Right hindlimb (tissue), 1 donor: ENCODE results near the gene KRTAP10-5.
"Not testable (repeated sequence)": the region's sequence is repeated elsewhere in the genome, so short reads cannot be mapped to it uniquely, and the experiment has no call there.

Experiments
- DNase-seq: peaks from one replicate; pipeline ENCODE4 v3.0.0-alpha.2; 2018

Gene KRTAP10-5

DNA sequence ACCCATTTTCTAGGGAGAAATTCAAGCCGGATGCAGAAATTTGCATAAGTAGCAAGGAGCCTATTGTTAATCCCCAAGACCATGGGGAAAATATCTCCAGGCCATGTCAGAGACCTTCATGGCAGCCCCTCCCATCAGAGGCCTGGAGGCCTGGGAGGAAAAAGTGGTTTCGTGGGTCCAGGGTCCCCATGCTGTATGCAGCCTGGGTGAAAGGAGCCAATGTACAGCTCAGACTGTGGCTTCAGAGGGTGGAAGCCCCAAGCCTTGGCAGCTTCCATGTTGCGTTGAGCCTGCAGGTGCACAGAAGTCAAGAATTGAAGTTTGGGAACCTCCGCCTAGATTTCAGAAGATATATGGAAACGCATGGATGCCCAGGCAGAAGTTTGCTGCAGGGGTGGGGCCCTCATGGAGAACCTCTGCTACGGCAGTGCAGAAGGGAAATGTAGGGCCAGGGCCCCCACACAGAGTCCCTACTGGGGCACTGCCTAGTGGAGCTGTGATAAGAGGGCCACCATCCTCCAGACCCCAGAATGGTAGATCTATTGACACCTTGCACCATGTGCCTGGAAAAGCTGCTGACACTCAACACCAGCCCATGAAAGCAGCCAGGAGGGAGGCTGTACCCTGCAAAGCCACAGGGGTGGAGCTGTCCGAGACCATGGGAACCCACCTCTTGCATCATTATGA is 29.9 kb upstream of the KRTAP10-5 start:
- not testable (repeated sequence) for DNase-seq

DNA sequence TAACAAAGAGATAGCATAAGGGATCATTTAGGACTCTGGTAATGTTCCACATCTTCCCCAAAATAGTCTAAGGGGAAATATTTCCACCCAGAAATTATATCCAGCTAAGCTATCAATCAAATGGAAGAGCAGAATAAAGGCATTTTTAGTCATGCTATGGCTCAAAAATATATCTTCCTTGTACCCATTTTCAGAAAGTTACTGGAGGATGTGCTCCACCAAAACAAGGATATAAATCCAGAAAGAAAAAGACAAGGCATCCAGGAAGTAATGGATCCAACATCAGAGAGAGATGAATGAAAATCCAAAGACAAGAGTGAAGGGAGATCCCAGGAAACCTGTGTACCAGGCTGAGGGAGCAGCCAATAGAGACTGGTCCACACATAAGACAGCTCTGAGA is 28.8 kb upstream of the KRTAP10-5 start:
- no peak for DNase-seq

DNA sequence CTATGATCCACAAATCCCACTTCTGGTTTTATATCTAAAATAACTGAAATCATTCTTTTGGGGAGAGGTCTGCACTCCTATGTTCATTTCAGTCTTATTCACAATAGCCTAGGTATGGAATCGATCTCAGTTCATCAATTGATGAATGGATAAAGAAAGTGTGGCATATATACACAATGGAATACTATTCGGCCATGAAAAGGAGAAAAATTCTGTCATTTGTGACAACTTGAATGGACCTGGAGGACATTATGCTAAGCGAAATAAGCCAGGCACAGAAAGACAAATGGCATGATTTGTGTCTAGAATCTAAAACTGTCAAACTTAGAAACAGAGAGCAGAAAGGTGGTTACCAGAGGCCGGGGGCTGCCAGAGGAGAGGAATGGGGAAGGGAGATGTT is 26.1 kb upstream of the KRTAP10-5 start:
- DNase-seq = no peak

DNA sequence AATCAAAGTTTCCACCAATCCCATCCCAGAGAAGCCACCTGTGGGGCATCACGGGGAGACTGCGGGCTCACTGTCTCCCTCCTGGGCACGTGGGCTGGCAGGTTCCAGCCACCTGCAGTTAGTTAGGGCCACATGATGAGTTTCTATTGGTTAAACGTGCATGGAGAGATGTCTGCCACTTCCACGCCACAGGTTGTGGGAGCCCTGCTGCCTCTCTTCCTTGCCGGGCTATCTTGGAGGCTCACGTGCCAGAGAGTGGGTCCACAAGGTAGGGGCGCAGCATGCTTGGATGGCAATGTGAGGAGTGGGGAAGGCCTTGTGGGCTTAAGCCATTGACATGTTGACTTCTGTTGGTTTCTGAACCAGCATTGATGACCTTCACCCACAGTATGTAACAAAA is 23.5 kb upstream of the KRTAP10-5 start:
- no peak for DNase-seq

DNA sequence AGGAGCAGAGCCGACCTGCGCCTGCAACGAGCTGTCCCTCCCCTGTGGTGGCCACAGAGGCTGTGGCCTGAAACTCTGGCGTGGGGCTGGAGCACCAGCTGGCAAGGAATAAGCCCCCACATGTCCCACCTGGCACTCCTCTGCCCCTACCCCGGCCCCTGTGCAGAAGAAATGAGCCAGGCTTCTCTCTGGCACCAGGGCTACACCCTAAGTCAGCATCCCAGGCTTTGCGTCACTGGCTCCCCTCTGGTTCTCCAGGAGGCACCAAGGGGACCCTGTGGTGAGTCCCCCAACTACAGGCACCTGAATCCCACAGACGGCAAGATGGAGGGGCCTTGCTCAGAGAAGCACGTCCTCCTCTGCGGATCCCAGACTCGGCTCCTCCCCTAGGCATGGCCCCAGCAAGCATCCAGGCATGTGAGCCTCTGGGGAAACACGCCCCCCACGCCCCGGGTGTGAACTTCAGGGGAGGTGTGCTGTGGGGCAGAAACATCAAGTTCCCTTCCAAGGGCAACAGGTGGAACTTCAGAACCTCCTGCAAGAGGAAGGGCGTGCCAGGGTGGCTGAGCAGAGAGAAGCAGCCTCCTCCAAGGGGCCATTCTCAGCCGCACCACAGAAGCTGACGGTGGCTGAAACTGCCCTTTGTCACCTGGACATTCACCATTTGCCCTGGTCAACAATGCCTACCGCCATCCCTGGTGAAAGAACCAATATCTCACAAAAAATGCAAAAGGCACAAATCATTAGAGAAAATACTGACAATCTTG is 22.9 kb upstream of the KRTAP10-5 start:
- no peak for DNase-seq

DNA sequence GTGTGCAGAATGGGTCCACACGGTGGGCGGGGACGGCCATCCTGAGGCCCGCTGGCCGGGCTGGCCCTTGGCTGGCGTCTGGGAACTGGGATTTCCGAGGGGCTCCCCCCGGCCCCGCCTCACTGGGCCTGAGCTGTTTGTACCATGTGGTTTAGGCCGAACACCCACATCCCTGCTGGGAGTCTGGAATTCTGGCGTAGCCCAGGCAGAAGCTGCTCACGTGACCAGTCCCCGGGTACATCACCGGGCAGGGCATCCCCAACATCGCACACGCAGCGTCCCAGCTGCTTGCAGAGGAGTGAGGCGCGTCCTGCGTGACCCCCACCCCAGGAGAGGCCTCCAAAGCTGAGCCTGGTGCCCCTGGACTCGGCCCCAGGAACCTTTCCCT is 22.1 kb upstream of the KRTAP10-5 start:
- no peak for DNase-seq

DNA sequence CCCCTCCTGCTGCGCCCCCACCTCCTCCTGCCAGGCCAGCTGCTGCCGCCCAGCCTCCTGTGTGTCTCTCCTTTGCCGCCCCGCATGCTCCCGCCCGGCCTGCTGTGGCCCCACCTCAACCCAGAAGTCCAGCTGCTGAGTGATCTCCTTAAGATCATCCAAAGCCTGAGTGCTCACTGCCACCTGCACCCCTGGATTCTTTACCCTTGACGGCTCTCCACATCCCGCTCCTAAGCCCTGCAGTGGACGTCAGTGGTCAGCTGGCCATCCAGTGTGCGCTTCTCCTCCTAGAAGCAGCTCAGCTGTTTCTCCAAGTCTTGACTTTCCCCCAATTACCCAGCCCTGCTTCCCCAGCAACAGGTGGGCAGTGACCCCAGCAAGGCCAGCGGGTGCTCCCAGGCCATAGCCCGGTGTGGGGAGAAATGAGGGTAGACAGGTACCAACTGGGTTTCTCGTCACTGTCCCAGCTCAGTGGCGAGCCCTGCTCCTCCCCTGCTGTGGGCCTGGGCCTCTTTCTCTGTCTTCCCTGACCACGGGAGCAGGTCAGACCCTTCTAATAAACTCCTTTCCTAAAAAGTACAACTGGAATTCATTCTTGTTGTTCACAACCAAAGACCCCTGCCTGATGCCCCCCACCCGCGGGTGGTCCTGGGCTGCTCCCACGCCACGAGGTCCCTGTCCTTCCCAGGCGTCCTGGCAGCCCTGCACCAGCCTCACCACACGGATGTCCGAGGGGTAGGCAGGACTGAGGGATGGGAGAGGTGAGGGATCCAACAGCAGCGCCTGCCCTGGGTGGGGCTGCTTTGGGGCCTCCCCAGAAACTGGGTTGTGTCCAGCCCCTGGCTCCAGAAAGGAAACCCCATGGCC is 21.4 kb upstream of the KRTAP10-5 start:
- DNase-seq = no peak

DNA sequence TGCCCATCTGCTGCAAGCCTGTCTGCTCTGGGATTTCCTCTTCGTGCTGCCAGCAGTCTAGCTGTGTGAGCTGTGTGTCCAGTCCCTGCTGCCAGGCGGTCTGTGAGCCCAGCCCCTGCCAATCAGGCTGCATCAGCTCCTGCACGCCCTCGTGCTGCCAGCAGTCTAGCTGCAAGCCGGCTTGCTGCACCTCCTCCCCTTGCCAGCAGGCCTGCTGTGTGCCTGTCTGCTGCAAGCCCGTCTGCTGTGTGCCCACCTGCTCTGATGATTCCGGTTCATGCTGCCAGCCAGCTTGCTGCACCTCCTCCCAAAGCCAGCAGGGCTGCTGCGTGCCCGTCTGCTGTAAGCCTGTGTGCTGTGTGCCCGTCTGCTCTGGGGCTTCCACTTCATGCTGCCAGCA is 20.7 kb upstream of the KRTAP10-5 start:
- DNase-seq = not testable (repeated sequence)

DNA sequence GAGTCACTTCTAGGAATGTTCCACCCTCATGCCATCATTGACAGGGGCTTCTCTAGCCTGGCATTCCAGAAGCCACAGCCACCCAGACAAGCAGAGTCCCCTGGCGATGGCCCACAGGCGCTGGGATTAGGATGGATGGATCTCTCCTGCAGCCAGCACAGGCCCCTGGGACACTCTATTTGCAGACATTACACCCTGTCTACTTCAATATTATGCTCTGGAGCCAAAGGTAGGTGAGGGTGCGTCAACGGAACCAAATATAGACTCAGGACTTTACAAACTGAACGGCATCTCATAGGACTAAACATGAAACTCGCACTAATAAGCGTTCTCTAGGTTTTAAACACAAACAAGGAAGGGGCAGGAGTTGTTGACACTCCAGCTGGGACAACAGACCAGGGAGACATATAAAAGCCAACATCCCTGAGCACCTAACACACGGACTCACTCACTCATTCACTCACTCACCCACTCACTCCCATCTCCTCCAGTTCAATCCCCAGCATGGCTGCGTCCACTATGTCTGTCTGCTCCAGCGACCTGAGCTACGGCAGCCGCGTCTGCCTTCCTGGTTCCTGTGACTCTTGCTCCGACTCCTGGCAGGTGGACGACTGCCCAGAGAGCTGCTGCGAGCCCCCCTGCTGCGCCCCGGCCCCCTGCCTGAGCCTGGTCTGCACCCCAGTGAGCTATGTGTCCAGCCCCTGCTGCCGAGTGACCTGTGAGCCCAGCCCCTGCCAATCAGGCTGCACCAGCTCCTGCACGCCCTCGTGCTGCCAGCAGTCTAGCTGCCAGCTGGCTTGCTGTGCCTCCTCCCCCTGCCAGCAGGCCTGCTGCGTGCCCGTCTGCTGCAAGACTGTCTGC is 19.9 kb upstream of the KRTAP10-5 start, which contains the start of gene KRTAP10-7:
Gene KRTAP10-7, plus strand, starts transcription at position 480 of the 861 bp plus-strand sequence. Its CDS starts 25 bp downstream, at position 505.
- not testable (repeated sequence) for DNase-seq

DNA sequence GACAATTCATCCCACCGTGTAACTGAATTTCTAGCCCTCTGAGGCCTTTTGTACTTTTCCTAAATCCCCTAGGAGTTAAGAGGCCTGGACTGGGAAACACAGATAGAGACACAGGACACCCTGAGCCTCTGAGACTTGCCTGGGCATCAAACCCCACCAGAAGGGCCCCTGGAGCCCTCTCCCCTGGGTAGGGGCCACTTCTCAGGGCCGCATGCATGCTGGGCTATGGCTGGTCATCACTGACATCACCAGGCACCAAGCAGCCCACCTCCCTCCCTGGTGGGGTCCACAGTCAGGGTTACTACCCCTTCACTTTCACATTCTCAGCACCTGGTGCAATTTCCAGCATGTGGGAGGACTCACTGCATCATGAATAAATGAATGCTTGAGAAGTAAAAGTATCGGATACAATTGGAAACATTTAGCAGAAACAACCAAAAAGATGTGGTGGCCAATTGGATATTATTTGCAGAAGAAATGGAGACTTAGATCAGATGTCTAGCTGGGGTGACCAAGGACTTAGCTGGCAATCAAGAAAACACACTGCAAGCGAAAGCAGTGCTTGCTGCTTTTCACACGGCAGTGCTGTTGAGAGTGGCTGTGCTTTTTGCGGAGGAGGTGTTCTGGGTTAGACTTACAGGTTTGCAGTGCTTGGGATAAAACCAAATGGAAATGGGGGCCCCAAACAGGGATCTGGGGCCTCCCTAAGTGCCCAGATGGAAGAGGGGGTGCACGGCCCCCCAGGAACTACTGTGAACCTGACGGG is 19.0 kb upstream of the KRTAP10-5 start:
- no peak for DNase-seq

DNA sequence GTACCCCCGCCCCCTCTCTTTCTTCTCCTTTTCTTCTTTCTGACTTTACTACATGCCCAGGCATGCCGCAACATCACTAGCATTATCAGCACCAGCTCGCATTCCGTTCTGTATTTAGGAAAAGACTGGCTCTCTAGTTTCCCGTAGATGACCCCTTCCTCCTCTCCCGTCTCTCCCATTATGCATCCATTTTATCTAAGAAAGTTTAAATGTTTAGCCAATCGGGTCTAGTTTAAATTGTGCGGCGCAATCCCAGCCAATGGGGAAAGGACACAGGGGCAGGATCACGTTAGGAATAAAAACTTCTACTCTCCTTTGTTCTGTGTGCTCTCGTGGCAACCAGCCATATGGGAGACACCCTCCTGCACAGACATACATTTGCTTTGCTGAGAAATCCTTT is 17.7 kb upstream of the KRTAP10-5 start:
- DNase-seq = no peak

DNA sequence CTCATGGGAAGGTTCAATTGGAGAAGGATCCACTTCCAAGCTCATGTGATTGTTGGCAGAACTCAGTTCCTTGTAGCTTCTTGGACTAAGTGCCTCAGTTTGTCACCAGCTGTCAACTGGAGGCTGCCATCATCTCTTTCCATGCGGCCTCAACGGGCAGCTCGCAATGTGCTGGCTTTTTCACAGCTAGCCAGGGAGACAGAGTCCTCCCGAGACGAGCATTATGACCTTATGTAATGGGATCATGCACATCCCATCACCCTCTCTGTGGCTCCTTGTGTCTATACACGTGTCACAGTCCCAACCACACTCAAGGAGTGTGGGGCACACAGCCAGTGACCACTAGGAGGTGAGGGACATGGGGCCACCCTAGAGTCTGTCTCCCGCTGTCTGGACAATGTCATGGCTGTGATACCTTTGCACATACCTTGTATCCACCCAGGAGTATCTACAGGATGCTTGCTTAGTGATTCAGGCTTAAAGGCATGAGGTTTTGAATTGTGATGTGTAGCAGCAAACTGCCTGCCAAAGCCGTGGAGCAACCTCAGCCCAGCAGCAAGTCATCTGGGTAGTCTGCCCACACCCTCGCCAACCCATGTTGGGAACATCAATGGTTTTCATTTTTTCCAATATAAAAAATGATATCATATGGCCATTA is 15.8 kb upstream of the KRTAP10-5 start:
- DNase-seq = no peak

DNA sequence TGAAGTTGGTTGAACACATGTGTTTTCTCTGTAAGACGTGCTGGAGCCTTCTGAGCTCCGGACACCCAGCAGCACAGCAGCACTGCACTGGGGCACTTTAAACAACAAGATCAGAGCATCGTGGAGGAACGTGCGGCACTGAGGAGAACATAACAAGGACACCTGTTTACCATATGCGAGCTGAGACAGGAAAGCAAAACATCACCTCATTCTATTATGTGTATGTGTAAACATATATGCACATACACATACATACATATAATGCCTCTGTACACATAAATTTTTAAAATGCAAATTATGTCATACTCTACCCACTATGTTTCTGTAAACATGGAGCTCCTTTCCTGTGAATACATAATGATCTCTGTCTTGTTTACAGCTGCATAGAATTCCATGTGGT is 15.1 kb upstream of the KRTAP10-5 start:
- no peak for DNase-seq

DNA sequence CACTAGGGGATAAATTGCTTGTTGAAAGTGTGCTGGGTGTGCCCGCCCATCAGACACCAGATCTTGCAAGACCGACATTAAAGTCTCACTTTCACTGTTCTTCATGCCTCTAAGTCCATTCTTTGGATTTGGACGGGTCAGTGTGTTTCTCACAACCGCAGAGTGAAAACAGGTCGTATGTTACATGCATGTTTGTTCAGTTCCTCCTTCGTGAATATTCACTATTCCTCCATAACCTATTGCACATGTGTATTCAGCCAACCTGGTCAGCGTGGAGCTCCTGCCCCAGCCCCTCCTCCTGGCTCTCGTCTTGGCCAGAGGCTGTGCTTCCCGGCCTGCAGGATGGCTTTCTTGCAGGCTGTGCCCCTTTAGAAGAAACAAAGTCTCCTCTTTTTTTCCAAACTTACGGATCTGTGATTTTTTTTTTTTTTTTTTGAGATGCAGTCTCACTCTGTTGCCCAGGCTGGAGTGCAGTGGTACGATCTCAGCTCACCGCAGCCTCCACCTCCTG is 14.1 kb upstream of the KRTAP10-5 start:
- no peak for DNase-seq

DNA sequence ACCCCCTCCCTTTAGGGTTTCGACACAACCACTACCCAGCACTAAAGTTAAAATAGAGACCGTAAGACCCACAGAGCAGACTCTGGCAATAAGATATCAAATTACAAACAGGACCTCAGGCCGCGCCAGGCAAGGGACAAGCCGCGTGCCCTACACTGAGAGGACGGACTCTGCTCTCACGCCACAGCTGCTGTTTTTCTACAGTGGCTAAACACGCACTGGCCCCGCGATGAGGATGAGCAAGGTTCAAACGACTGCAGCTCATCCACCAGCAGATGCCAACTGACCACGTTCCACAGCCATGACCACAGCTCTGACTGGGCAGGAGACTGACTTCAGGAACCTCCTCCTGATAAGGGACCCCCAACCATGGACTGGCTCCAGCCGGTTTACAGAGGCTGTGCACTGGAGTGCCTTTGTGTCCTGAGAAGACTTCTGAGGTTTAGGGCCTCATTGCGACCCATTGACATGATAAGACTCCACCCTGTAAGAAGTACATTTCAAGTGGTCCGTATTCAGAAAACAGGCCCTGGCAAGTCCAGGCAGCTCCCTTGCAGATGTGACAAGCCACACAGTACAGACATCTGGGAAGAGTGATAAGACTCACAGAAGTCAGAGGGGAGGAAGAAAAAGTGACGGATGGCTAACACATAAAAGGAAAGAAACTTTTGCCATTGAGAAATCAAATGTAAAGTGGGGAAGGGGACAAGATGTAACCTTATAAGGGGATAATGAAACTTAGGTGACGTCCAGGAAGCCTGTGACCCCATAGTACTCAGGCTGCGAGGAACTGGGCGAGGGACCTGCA is 13.4 kb upstream of the KRTAP10-5 start:
- no peak for DNase-seq

DNA sequence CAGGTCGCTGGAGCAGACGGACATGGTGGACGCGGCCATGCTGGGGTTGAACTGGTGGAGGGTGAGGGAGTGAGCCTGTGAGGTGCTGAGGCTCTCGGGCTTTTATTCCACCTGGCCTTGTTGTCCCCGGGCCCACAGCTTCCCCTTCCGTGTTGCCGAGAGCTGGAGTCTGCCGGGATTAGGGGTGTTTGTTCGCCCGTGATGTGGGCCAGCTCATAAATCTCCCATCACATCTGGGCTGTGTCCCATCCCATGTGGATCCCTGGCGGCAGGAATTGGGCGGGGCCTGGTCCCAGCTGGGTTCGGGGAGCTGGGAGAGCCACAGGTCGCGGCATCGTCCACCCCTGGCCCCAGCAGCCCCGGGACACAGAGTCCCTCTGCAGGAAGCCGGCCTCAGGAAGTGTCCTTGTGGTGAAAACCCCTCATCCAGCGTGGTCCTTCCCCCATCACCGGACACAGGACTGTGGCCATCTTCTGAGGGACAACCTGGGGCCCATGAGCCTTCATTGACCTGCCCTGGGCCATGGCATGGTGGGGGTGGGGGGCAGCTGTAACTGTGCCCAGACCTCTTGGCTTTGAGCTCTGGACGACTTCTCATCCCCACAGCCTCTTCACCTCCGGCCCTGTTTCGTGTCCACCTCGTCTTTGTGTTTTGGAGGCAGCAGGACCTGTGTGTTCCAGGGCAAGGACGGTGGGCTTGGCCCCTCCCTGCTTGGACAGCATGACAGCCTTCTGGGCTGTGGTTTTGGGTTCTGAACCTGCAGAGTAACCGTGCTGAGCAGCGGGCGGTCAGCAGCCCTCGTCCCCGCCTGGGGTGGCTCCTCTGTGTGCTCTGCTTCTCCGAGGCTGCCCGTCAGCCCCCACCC is 12.3 kb upstream of the KRTAP10-5 start, which contains the start of gene KRTAP10-6:
Gene KRTAP10-6, minus strand, starts transcription at position 60 of the 866 bp plus-strand sequence. Its CDS starts 21 bp downstream, at position 39.
- DNase-seq = no peak

DNA sequence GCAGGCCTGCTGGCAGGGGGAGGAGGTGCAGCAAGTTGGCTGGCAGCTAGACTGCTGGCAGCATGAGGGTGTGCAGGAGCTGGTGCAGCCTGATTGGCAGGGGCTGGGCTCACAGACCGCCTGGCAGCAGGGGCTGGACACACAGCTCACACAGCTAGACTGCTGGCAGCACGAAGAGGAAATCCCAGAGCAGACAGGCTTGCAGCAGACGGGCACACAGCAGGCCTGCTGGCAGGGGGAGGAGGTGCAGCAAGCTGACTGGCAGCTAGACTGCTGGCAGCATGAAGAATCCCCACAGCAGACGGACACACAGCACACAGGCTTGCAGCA is 11.4 kb upstream of the KRTAP10-5 start:
- DNase-seq = not testable (repeated sequence)

DNA sequence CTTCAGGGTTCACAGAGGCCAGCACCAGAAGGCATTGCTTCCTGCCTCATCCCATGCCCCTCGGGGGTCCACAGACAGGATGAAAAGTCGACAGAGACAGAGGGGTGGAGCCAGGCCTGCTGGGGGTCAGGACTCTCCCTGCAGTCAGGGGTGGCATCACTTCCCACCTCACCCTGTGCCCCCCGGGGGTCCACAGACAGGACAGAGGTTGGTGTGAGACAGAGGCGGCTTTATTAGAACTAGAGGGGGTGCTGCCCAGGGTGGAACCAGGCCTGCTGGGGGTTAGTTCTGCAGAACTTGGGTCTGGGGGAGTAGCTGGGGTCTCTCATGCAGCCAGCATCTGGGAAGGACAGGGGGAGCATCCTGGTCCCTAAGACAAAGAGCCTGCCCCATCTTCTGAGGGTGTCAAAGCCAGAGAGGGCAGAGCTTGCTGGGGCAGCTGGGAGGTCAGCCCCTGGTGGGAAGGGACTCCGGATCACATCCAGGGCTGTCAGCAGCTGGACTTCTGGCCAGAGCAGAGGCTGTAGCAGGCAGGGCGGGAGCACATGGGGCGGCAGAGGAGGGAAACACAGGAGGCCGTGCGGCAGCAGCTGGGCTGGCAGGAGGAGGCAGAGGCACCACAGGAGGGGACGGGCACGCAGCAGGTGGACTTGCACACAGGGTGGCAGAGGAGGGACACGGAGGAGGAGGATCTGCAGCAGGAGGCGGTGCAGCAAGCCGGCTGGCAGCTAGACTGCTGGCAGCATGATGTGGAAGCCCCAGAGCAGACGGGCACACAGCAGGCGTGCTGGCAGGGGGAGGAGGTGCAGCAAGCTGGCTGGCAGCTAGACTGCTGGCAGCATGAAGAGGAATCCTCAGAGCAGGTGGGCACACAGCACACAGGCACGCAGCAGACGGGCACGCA is 10.7 kb upstream of the KRTAP10-5 start:
- DNase-seq = not testable (repeated sequence)
